Fibroblast of lung (primary cell): ENCODE results near the gene SLC43A3.

Source experiments
- EZH2 ChIP-seq: IDR thresholded peaks from 2 replicates; pipeline ENCODE4 v1.5.1; 2012; ENCODE audit warnings: low read length, control low read depth, mild to moderate bottlenecking; ENCODE audit errors: missing control alignments
- TF ChIP-seq, protein P1 (sequence below), 2 donors: IDR thresholded peaks in 1 of 2; conservative IDR thresholded peaks in 1 of 2; 1 replicate in 1 of 2; 2 replicates in 1 of 2; pipeline ENCODE4 v1.5.1; 2011 to 2012; ENCODE audit warnings: low read length in 2 of 2, control low read depth in 1 of 2, inconsistent platforms in 1 of 2, low read depth in 1 of 2, mild to moderate bottlenecking in 1 of 2

DNA sequence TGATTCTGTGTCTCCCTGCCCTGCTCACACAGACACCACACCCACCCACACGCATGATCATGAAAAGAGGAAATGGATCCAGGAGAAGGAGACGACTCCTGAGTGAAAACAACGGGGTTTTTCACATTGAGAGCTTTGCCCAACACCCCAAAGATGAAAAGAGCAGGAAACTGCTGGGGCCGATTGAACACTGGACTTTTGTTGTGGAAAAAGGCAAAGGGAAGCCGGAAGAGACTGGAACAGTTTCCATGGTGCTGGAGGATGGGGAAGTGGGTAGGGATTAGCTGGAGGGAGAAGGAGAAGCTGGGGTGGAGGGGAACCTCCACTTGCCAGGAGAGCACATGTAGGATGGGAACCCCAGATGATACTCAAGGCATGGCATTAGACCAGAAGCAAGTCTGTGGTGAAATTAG, 5.2 kb upstream of the SLC43A3 start:
- TF ChIP-seq, protein P1, sequence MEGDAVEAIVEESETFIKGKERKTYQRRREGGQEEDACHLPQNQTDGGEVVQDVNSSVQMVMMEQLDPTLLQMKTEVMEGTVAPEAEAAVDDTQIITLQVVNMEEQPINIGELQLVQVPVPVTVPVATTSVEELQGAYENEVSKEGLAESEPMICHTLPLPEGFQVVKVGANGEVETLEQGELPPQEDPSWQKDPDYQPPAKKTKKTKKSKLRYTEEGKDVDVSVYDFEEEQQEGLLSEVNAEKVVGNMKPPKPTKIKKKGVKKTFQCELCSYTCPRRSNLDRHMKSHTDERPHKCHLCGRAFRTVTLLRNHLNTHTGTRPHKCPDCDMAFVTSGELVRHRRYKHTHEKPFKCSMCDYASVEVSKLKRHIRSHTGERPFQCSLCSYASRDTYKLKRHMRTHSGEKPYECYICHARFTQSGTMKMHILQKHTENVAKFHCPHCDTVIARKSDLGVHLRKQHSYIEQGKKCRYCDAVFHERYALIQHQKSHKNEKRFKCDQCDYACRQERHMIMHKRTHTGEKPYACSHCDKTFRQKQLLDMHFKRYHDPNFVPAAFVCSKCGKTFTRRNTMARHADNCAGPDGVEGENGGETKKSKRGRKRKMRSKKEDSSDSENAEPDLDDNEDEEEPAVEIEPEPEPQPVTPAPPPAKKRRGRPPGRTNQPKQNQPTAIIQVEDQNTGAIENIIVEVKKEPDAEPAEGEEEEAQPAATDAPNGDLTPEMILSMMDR (conservative IDR thresholded peaks at IDR 0.05 in 1 of 2, IDR thresholded peaks at IDR 0.05 in 1 of 2; ENCODE audit: low read depth in 1 of 2, low read length in 2 of 2): no peak
- TF ChIP-seq EZH2: no peak
